GM10266 (cell line): Measurements from ENCODE around the gene SOD2.
"Not testable (repeated sequence)": the region's sequence is repeated elsewhere in the genome, so short reads cannot be mapped to it uniquely, and the experiment has no call there.

ENCODE experiments used
- DNase-seq: peaks from one replicate; pipeline ENCODE4 v3.0.0; 2012; ENCODE audit errors: extremely low spot score
- TF ChIP-seq, protein P1 (sequence below): IDR thresholded peaks from 2 replicates; pipeline ENCODE4 v1.5.1; 2012; ENCODE audit warnings: mild to moderate bottlenecking, low read depth; ENCODE audit not compliant: control insufficient read depth, insufficient read depth; ENCODE audit errors: missing control alignments

Gene SOD2

DNA sequence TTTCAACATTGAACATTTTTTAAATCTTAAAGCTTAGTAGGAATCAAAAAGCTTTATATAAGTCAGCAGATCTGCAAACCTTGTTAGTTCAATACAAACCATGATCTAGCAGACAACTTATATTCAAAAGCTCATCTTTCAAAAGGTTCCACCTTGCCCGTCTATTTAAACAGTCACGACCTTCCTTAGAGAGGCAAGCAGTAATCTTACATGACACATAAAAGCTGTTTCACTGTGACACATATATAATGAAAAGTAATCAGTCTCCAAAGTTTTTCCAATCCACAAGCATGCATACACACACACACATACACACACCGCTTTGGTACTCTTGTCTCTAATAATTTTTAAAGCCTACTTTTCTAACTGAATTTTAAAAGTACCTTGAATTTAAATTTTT is 12.9 kb downstream of the SOD2 start:
- TF ChIP-seq, protein P1, sequence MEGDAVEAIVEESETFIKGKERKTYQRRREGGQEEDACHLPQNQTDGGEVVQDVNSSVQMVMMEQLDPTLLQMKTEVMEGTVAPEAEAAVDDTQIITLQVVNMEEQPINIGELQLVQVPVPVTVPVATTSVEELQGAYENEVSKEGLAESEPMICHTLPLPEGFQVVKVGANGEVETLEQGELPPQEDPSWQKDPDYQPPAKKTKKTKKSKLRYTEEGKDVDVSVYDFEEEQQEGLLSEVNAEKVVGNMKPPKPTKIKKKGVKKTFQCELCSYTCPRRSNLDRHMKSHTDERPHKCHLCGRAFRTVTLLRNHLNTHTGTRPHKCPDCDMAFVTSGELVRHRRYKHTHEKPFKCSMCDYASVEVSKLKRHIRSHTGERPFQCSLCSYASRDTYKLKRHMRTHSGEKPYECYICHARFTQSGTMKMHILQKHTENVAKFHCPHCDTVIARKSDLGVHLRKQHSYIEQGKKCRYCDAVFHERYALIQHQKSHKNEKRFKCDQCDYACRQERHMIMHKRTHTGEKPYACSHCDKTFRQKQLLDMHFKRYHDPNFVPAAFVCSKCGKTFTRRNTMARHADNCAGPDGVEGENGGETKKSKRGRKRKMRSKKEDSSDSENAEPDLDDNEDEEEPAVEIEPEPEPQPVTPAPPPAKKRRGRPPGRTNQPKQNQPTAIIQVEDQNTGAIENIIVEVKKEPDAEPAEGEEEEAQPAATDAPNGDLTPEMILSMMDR = no peak
- no peak for DNase-seq

DNA sequence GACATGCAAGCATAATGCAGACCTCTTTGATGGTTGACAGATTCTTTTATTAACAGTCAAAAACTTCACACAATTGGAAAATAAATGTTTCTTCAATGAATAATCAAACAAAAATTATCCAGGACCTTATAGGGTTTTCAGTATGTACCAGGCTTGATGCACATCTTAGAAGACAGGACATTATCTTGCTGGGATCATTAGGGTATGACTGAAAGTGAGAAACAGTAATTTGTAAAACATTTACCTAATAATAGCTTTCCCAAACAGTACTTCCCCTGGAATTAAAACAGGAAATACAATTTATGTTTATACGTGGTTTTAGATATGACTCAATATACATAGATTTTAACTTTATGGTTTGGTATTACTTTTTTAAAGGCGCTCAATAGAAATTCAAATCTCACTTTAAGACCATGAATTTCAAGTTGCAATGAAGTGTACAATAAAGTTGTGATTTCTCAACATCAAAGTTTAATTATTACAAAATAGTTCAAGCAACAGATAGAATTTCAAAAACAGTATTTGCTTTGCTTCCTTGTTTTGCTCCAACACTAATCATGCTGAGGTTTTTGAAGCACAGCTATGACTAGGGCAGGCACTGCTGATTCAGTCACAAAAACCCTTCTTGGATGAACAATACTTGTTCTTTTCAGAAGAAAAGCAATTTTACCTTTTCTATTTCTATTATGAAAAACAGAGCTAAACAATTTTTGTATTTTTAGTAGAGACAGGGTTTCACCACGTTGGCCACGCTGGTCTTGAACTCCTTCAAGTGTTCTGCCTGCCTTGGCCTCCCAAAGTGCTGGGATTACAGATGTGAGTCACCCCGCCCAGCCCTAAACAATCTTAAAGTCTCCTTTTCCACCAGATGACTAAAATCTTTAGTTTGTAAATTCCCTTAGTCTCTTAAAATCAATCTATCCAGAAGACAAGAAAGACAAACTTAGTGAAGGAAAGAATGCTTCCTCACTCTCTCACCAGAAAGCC is 13.7 kb downstream of the SOD2 start:
- TF ChIP-seq, protein P1 = no peak
- DNase-seq = no peak

DNA sequence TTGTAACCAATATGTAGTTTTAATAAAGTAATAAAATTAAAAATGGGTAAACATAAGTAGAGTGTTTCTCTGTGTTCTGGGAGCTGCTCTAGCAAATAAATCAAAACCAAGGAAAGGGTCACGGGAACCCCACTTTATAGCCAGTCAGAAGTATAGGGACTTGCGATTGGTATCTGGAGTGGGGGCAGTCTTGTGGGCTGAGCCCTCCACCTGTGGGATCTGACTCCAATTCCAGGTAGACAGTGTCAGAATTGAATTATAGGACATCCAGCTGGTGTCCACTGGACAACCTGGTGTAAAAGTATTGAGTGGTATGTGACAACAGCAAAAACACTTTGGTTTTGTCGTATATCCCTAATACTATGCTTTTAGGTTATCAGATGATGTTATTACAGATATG is 14.5 kb downstream of the SOD2 start:
- TF ChIP-seq, protein P1 = no peak
- no peak for DNase-seq

DNA sequence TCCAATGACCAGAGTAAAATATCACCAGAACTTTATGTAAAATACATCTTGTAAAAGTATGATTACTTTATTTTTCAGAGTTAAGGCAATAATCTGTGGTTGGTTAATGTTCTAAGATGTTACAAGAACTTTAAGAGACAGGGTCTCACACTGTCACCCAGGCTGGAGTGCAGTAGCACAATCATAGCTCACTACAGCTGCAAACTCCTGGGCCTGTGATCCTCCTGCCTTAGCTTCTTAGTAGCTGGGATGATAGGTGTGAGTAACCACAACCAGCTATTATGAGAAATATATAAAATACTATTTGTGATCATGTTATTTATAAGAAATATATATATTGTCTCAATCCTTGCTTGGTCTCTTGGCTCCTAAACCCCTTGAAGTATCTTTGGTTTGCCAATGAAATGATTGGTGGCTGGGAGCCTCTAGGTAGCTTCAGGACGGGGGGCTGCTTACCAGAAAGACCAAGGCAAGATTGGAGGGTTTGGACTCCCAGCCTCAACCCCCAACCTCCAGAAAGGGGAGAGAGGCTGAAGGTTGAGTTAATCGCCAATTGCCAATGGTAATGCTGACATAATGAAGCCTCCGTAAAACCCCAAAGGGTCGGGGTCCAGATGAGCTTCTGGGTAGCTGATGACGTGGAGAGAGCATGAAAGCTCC is 15.4 kb downstream of the SOD2 start:
- TF ChIP-seq, protein P1 = no peak
- DNase-seq = no peak

DNA sequence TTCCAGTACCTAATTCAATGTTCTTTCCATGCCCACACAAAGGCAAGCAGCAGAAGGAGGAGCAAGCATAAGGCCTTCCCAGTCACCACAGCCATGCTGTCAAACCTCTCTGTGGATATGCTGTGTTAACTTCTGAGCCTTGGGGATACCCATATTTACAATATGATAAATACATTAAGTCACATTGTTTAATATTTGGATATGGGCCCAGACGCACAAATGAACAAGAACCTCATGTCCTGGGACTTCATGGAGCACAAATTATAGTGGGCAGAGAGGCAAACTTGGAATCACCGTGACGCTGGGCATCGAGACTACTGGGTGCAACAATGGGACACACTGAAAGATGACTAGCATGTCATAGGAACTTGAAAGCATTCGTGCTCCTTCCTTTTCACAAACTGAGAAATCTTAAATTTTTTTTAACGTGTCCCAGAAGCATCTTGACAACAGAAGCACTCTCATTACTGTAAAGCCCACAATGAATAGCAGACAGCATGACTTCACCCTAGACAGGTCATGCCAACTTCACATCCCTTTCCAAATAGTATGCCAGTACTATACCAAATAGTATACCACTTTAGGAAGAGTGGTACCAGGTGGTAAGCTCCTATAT is 16.0 kb downstream of the SOD2 start:
- no peak for DNase-seq
- TF ChIP-seq, protein P1 = no peak

DNA sequence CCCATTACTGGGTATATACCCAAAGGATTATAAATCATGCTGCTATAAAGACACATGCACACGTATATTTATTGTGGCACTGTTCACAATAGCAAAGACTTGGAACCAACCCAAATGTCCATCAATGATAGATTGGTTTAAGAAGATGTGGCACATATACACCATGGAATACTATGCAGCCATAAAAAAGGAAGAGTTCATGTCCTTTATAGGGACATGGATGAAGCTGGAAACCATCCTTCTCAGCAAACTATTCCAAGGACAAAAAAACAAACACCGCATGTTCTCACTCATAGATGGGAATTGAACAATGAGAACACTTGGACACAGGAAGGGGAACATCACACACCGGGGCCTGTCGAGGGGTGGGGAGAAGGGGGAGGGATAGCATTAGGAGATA is 16.8 kb downstream of the SOD2 start:
- DNase-seq = not testable (repeated sequence)

DNA sequence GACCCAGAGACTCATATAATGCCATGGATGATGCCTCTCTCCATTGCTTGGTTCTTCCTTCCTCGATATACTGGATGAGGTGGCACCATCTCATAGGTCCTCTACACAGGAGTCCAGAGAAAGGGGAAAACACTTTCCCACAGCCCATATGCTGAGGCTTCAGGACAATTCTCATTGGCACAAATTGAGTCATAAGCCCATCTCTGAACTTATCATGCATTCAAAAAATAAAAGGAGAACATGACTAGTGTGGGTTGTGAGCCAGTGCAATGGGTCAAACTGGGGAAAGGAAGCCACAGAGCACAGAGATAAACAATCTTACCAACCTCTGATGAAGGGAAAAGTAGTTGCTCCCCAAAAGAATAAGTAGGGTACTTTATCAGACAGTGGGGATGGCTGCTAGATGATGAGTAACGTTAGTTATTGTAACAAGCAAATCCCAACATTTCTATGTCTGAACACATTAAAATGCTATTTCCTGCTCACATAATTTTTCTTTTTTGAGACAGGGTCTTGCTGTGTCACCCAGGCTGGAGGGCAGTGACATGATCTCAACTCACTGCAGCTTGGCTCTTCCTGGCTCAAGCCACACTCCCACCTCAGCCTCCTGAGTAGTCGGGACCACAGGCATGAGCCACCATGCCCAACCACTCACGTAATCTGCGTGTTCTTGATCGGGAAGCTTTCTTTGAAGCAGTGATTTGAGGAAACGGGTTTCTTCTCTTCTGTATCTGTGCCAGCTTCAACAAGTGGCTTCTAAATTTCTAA is 27.0 kb downstream of the SOD2 start:
- TF ChIP-seq, protein P1 = no peak
- DNase-seq = no peak

DNA sequence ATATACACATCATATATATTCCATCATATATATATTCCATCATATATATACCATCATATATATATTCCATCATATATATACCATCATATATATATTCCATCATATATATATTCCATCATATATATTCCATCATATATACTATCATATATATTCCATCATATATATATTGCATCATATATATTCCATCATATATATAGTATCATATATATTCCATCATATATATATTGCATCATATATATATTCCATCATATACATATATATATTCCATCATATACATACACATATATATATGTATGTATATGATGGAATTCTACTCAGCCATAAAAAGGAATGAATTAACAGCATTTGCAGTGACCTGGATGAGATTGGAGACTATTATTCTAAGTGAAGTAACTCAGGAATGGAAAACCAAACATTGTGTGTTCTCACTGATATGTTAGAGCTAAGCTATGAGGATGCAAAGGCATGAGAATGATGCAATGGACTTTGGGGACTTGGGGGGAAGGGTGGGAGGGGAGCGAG is 29.6 kb downstream of the SOD2 start:
- not testable (repeated sequence) for DNase-seq

DNA sequence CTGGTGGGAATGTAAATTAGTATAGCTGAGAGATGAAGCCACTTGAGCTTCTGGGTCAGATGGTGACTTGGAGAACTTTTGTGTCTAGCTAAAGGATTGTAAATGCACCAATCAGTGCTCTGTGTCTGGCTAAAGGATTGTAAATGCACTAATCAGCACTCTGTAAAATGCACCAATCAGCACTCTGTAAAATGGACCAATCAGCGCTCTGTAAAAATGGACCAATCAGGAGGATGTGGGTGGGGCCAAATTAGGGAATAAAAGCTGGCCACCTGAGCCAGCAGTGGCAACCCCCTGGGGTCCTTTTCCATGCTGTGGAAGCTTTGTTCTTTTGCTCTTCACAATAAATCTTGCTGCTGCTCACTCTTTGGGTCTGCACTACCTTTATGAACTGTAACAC is 31.1 kb downstream of the SOD2 start:
- not testable (repeated sequence) for DNase-seq
